Aorta (tissue), 5 donors: ENCODE results near the gene MAL. TPM values are rescaled to one million over a fixed set of nuclear protein-coding genes. Genes with fewer than 3 reads are reported as not detected.

ENCODE experiments used
- ATAC-seq: fragments of 200-7000 bp; cut with Tn5 transposase; one replicate; pipeline ENCODE4 v1.9.1; 2022; ENCODE audit warnings: moderate library complexity; ENCODE audit not compliant: low FRiP score
- DNase-seq, 2 donors: peaks; one replicate each; pipeline ENCODE4 v3.0.0-alpha.2; 2020
- H3K27ac ChIP-seq, 2 donors: one replicate each; pipeline ENCODE4 v1.5.1; 2013; ENCODE audit warnings: low read length in 2 of 2, mild to moderate bottlenecking in 2 of 2, moderate library complexity in 2 of 2, control low read depth in 1 of 2, inconsistent platforms in 1 of 2, low read depth in 1 of 2
- H3K27me3 ChIP-seq, 2 donors: one replicate each; pipeline ENCODE4 v1.6.1; 2013; ENCODE audit warnings: control low read depth in 1 of 2, low read length in 1 of 2, mild to moderate bottlenecking in 1 of 2, moderate library complexity in 1 of 2; ENCODE audit not compliant: insufficient read depth in 2 of 2, control insufficient read depth in 1 of 2
- H3K36me3 ChIP-seq, 2 donors: one replicate each; pipeline ENCODE4 v1.6.1; 2013; ENCODE audit warnings: control low read depth in 1 of 2, low read length in 1 of 2, mild to moderate bottlenecking in 1 of 2; ENCODE audit not compliant: insufficient read depth in 2 of 2, control insufficient read depth in 1 of 2
- H3K4me1 ChIP-seq, 2 donors: one replicate each; pipeline ENCODE4 v1.6.1; 2013; ENCODE audit warnings: low read length in 2 of 2, control low read depth in 1 of 2, mild to moderate bottlenecking in 1 of 2, moderate library complexity in 1 of 2; ENCODE audit not compliant: insufficient read depth in 2 of 2, control insufficient read depth in 1 of 2
- H3K4me3 ChIP-seq, 2 donors: one replicate each; pipeline ENCODE4 v1.5.1; 2013; ENCODE audit warnings: low read length in 2 of 2, control low read depth in 1 of 2, mild to moderate bottlenecking in 1 of 2
- H3K9me3 ChIP-seq: one replicate; pipeline ENCODE4 v1.6.1; 2013; ENCODE audit warnings: mild to moderate bottlenecking, low read length; ENCODE audit not compliant: control insufficient read depth
- WGBS, 2 donors: extraction: QIAGEN DNeasy Blood & Tissue Kit; methylation state at CpG; one replicate each; pipeline ENCODE4 v1.1.7; 2013; 5-methylcytosine and 5-hydroxymethylcytosine counted together
- intact Hi-C, 2 donors: fragments of 100-400 bp; cut with DNase I; formaldehyde crosslinking; loops; one replicate each; pipeline versions ENCODE4 v1.14.2 to v1.15.0; 2022
- polyA plus RNA-seq, 2 donors: library from polyadenylated mRNA; stranded (reverse); fragments of 200-250 nt; gene quantifications; one replicate each; pipeline ENCODE4 v1.2.3, GENCODE V29; 2013
- total RNA-seq, 2 donors: library from RNA; stranded (reverse); fragmentation: NEBNext Ultra II Directional; extraction: Animal tissue kit (Norgen Biotek cat#: 25700); gene quantifications; one replicate each; pipeline ENCODE4 v1.2.1, GENCODE V29; 2021
- donor health status: healthy with polysubstance abuse.
- donor health status: Bipolar disorder and iron deficiency.
- donor health status: DM: no; HTN: no; CAD: no.
- donor health status: DM: no; HTN: no; CAD: no.
- donor health status: DM: yes; HTN: yes; CAD: no.

Gene MAL
- total and polyA plus RNA-seq, 4 donors: 0.49 to 2.0 (median 1.5) TPM

GRCh38 chr2:95039978-95040377 is 14.5 kb downstream of the MAL start:
- no peaks in the 10 kb centered on the region for H3K9me3 ChIP-seq
- H3K27ac ChIP-seq: no peak overlapping the region
- no peak for DNase-seq
- H3K4me3 ChIP-seq: no peak overlapping the region
- intact Hi-C loops: no loop called here
- no peaks in the 10 kb centered on the region for H3K4me1 ChIP-seq
- H3K27me3 ChIP-seq: no peaks in the 10 kb centered on the region
- H3K36me3 ChIP-seq: no peaks in the 10 kb centered on the region
- ATAC-seq: no peak
- 84 to 85% methylated on average over 6 of the region's 6 CpGs for WGBS, 2 donors

GRCh38 chr2:95040426-95040825 is 14.9 kb downstream of the MAL start:
- no peak overlapping the region for H3K27ac ChIP-seq

GRCh38 chr2:95041060-95041823 is 15.7 kb downstream of the MAL start:
- intact Hi-C loops: no loop called here
- ATAC-seq (no peak), DNase-seq (no peak)
- Histone ChIP-seq H3K27me3 (no peaks in the 10 kb centered on the region), H3K36me3 (no peaks in the 10 kb centered on the region), H3K4me3 (no peak overlapping the region), H3K9me3 (no peaks in the 10 kb centered on the region), H3K4me1 (no peaks in the 10 kb centered on the region), H3K27ac (no peak overlapping the region)
- WGBS, 2 donors: 62 to 69% methylated on average over 10 of the region's 10 CpGs

More at GRCh38 chr2:95040426-95040825, 14.9 kb downstream of the MAL start:
- Histone ChIP-seq H3K9me3 (no peaks in the 10 kb centered on the region), H3K36me3 (no peaks in the 10 kb centered on the region), H3K4me1 (no peaks in the 10 kb centered on the region), H3K27me3 (no peaks in the 10 kb centered on the region), H3K4me3 (no peak overlapping the region)
- 65 to 66% methylated on average over 6 of the region's 6 CpGs for WGBS, 2 donors
- intact Hi-C loops: no loop called here
- ATAC-seq: no peak
- DNase-seq: no peak

- Histone ChIP-seq H3K27ac (no peak overlapping the region), H3K4me1 (no peaks in the 10 kb centered on the region), H3K9me3 (no peaks in the 10 kb centered on the region), H3K4me3 (no peak overlapping the region), H3K36me3 (no peaks in the 10 kb centered on the region), H3K27me3 (no peaks in the 10 kb centered on the region)
- no peak for ATAC-seq
- intact Hi-C loops: no loop called here
- no peak for DNase-seq
- 88 to 89% methylated on average over 11 of the region's 11 CpGs for WGBS, 2 donors
These were observed 16.4 kb downstream of the MAL start for GRCh38 chr2:95041824-95042442.

- ATAC-seq (peak; percentile 5), DNase-seq (no peak)
- Histone ChIP-seq H3K9me3 (no peaks in the 10 kb centered on the region), H3K36me3 (no peaks in the 10 kb centered on the region), H3K4me3 (no peak overlapping the region), H3K27ac (no peak overlapping the region), H3K27me3 (no peaks in the 10 kb centered on the region), H3K4me1 (no peaks in the 10 kb centered on the region)
- intact Hi-C loops: no loop called here
- WGBS, 2 donors: 80 to 81% methylated on average over 7 of the region's 7 CpGs
These were observed 17.2 kb downstream of the MAL start for GRCh38 chr2:95042472-95043271.

GRCh38 chr2:95043300-95044093 is 18.0 kb downstream of the MAL start:
- Histone ChIP-seq H3K4me1 (no peaks in the 10 kb centered on the region), H3K27ac (no peak overlapping the region), H3K27me3 (no peaks in the 10 kb centered on the region), H3K36me3 (no peaks in the 10 kb centered on the region), H3K9me3 (no peaks in the 10 kb centered on the region), H3K4me3 (no peak overlapping the region)
- DNase-seq: peak; percentile 85 to 88
- intact Hi-C loops: no loop called here
- peak; percentile 66 for ATAC-seq
- WGBS, 2 donors: 34% methylated on average over 16 to 17 of the region's 17 CpGs

GRCh38 chr2:95044601-95045000 is 19.1 kb downstream of the MAL start:
- H3K9me3 ChIP-seq: no peaks in the 10 kb centered on the region
- ATAC-seq: no peak
- 93 to 94% methylated on average over 5 of the region's 5 CpGs for WGBS, 2 donors
- DNase-seq: peak in 1 of 2 donors; percentile 22
- H3K4me1 ChIP-seq: no peaks in the 10 kb centered on the region
- intact Hi-C loops: no loop called here
- H3K27ac ChIP-seq: no peak overlapping the region
- H3K27me3 ChIP-seq: no peaks in the 10 kb centered on the region
- no peak overlapping the region for H3K4me3 ChIP-seq
- H3K36me3 ChIP-seq: no peaks in the 10 kb centered on the region

- ATAC-seq: no peak
- H3K27ac ChIP-seq: no peak overlapping the region
- 91 to 92% methylated on average over 13 of the region's 13 CpGs for WGBS, 2 donors
- no peak overlapping the region for H3K4me3 ChIP-seq
- DNase-seq: peak in 1 of 2 donors; percentile 59
- no peaks in the 10 kb centered on the region for H3K4me1 ChIP-seq
- no peaks in the 10 kb centered on the region for H3K36me3 ChIP-seq
- H3K27me3 ChIP-seq: no peaks in the 10 kb centered on the region
- H3K9me3 ChIP-seq: no peaks in the 10 kb centered on the region
- intact Hi-C loops: no loop called here
These were observed 21.0 kb downstream of the MAL start for GRCh38 chr2:95046371-95047112.
